Memory B cell (primary cell): ENCODE data around the gene SHROOM2.

Experiments
- ATAC-seq: fragments of 150-1000 bp; cut with Tn5 transposase; 2 replicates; pipeline ENCODE4 v1.10.0; 2021; ENCODE audit warnings: low read depth, mild to moderate bottlenecking, moderate library complexity
- DNase-seq, 2 donors: peaks; one replicate each; pipeline ENCODE4 v3.0.0; 2022; ENCODE audit warnings: low spot score in 2 of 2
- H3K27ac Mint-ChIP-seq: one replicate; pipeline ENCODE4 v1.8.0; 2022; ENCODE audit warnings: mild to moderate bottlenecking, moderate library complexity, mixed read lengths
- H3K27me3 Mint-ChIP-seq: one replicate; pipeline ENCODE4 v1.8.0; 2022; ENCODE audit warnings: mixed read lengths
- H3K36me3 Mint-ChIP-seq: one replicate; pipeline ENCODE4 v1.8.0; 2022; ENCODE audit warnings: mild to moderate bottlenecking, mixed read lengths
- H3K4me1 Mint-ChIP-seq: one replicate; pipeline ENCODE4 v1.8.0; 2022; ENCODE audit warnings: mixed read lengths
- H3K4me3 Mint-ChIP-seq: one replicate; pipeline ENCODE4 v1.8.0; 2022; ENCODE audit warnings: mild to moderate bottlenecking, moderate library complexity, mixed read lengths
- H3K9me3 Mint-ChIP-seq: one replicate; pipeline ENCODE4 v1.8.0; 2022; ENCODE audit warnings: mixed read lengths

SHROOM2 gene

DNA sequence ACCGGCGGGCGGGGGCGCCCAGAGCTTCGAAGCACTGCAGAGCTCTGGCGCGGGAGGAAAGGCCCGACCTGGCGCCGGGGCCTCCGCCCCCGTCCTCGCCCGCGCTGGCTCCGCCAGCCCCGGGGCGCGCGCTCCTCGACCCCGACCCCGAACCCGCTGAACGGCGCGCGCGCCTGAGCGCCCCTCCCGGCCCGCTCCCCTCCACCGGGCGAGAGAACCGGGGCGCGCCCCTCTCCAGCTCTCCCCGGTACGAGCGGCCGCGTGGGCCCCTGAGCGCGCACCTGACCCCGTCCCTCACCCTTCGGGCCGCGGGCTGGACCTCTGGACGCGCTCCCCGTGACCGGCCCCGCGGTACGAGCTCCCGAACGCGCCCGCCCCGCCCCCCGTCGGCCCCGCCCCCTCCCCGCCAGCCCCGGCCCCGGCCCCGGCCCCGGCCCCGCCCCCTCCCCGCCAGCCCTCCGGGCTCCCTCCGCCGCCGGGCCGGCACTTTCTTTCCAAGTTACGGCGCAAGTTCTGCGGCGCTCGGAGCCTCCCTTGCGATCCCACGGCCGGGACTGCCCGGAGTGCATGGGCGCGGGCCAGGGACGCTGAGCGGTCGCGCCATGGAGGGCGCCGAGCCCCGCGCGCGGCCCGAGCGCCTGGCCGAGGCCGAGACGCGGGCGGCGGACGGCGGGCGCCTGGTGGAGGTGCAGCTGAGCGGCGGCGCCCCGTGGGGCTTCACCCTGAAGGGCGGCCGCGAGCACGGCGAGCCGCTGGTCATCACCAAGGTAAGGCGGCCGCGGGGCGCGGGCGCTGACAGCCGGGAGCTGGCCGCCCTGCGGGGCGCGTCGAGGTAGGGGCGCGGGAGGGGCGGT is at the start of gene SHROOM2:
Gene SHROOM2, plus strand, starts transcription at position 486 of the 854 bp plus-strand sequence. Its CDS starts 117 bp downstream, at position 603.
- no peaks in the 10 kb centered on the region for H3K27me3 Mint-ChIP-seq

DNA sequence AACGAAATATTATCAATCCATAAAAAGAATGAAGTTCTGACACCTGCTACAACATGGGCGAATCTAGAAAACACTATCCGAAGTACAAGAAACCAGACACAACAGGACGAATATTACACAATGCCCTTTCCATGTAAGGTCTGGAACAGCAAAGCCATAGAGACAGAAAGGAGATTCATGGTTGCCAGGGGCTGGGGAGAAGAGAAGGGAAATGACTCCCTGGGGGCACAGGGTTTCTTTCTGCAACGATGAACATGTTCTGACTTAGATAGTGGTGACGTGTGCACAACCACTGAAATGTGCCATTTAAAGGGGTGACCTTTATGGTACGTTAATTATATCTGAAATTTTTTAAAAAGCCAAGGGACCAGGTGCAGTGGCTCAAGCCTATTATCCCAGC is 48.9 kb upstream of the SHROOM2 start:
- Mint-ChIP-seq H3K9me3 (peaks cover 3% of the 10 kb centered on the region), H3K4me3 (no peak overlapping the region), H3K4me1 (no peaks in the 10 kb centered on the region), H3K27me3 (peaks cover 3% of the 10 kb centered on the region), H3K27ac (no peak overlapping the region), H3K36me3 (no peaks in the 10 kb centered on the region)
- no peak for ATAC-seq
- no peak for DNase-seq

More for the DNA sequence above, at the start of gene SHROOM2:
- Mint-ChIP-seq H3K4me1 (no peaks in the 10 kb centered on the region), H3K27ac (no peak within 1 kb of the TSS), H3K9me3 (no peaks in the 10 kb centered on the region), H3K36me3 (no peaks in the 10 kb centered on the region), H3K4me3 (peak within 1 kb of the TSS; percentile 51)
- ATAC-seq: no peak
- DNase-seq: no peak

DNA sequence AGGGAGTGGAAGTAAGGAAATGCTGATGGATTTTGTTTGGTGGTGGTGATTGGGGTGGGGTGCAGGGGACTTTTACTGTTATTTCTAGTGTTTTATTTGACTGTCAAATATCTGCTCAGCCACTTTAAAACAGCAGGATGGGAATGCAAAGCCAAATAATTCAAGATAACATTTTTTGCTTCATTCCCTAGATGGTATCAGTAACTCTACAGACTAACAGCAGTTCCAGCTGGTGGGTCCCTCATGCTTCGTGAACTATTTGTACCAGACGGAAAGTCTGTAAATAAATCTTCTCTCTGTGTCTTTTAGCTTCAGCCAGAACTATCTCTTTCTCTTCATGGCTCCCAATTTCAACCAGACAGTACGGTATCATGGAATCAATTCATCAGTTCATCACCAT is 48.1 kb upstream of the SHROOM2 start:
- H3K27me3 Mint-ChIP-seq: peaks cover 3% of the 10 kb centered on the region
- H3K4me1 Mint-ChIP-seq: no peaks in the 10 kb centered on the region
- H3K27ac Mint-ChIP-seq: no peak overlapping the region
- no peak for ATAC-seq
- DNase-seq: no peak
- no peaks in the 10 kb centered on the region for H3K36me3 Mint-ChIP-seq
- H3K9me3 Mint-ChIP-seq: peaks cover 3% of the 10 kb centered on the region
- H3K4me3 Mint-ChIP-seq: no peak overlapping the region

DNA sequence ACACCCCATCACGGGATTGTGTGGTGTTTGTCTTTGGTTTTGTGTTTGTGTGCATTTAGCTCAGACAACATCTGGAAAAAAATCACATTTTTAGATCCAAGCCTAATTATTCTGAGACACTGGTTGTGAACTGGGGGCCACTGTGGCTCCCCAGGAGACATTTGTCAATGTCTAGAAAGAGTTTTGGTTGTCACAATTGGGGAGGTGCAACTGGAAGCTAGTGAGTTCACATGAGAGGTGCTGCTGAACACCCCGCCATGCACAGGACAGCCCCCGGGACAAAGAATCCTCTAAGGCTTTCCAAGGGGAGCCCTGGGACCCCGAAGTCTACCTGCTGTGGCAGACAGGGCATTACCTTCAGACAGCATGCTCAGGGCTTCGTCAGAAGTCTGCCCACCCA is 47.1 kb upstream of the SHROOM2 start:
- H3K27me3 Mint-ChIP-seq: peaks cover under 1% of the 10 kb centered on the region
- H3K36me3 Mint-ChIP-seq: no peaks in the 10 kb centered on the region
- no peak overlapping the region for H3K4me3 Mint-ChIP-seq
- H3K4me1 Mint-ChIP-seq: no peaks in the 10 kb centered on the region
- ATAC-seq (no peak), DNase-seq (no peak)
- peaks cover under 1% of the 10 kb centered on the region for H3K9me3 Mint-ChIP-seq
- no peak overlapping the region for H3K27ac Mint-ChIP-seq

GRCh38 chrX:9745417-9746115 is 40.7 kb upstream of the SHROOM2 start:
- H3K27ac Mint-ChIP-seq: no peak overlapping the region
- DNase-seq (no peak), ATAC-seq (no peak)
- H3K27me3 Mint-ChIP-seq: peaks cover 6% of the 10 kb centered on the region
- peaks cover 6% of the 10 kb centered on the region for H3K36me3 Mint-ChIP-seq
- peak overlapping the region; percentile 57 for H3K4me3 Mint-ChIP-seq
- H3K9me3 Mint-ChIP-seq: peaks cover 4% of the 10 kb centered on the region
- H3K4me1 Mint-ChIP-seq: peaks cover 10% of the 10 kb centered on the region

DNA sequence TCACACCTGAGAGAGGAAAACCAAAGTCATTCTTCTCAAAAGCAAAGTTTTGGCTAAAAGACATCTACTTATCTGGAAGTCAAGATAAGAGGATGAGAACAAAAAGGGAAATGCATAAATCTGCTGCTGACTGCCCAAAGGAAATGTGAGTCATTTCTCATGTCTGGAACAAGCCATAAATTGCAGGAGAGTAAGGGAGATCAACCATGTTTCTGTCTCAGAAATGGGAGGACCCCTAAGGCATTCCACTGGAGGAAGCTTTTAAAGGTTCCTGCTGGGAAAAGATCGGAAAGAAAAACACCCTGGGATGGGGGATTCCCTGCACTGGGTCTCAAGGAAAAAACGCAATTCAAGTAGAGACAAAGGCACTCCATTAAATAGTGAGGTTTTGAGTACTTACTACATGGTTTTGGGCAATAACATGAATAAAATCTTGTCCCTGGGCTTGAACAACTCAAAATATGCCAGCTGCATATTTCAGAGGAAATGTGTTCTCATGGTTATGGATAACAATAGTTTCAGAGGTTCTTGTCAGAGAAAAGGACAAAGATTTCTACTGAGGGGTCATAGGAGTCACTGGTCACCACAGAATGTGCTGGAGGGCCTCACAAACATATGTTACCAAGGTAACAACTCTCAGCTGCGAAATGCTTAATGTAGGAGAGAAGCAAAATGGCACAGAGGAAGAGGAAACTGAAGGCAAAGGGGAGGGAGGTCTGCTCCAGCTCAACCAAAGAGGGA is 39.9 kb upstream of the SHROOM2 start:
- no peak for ATAC-seq
- no peak for DNase-seq
- no peak overlapping the region for H3K27ac Mint-ChIP-seq
- peaks cover 6% of the 10 kb centered on the region for H3K36me3 Mint-ChIP-seq
- H3K27me3 Mint-ChIP-seq: peaks cover 7% of the 10 kb centered on the region
- H3K4me3 Mint-ChIP-seq: no peak overlapping the region
- H3K9me3 Mint-ChIP-seq: peaks cover 4% of the 10 kb centered on the region
- peaks cover 10% of the 10 kb centered on the region for H3K4me1 Mint-ChIP-seq

DNA sequence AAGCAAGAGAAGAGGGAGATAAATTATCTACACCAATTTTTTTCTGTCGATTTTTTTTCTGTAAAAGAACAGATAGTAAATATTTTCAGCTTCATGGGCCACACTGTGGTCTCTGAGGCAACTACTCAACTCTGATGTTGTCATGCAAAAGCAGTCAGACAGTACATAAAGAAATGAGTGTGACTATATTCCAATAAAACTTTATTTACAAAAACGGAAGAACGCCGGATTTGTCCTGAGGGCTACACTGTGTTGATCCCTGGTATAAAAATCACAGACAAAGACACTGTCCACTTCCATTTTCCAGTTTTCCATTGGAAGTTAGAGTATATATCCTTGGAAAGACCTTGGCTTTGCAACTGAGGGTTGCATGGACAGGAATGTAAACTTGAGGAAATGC is 38.6 kb upstream of the SHROOM2 start:
- H3K9me3 Mint-ChIP-seq: peaks cover 4% of the 10 kb centered on the region
- H3K27ac Mint-ChIP-seq: no peak overlapping the region
- no peak for ATAC-seq
- no peak overlapping the region for H3K4me3 Mint-ChIP-seq
- peaks cover 10% of the 10 kb centered on the region for H3K4me1 Mint-ChIP-seq
- peaks cover 7% of the 10 kb centered on the region for H3K27me3 Mint-ChIP-seq
- H3K36me3 Mint-ChIP-seq: peaks cover 6% of the 10 kb centered on the region
- no peak for DNase-seq

- Mint-ChIP-seq H3K27ac (no peak overlapping the region), H3K4me1 (peaks cover 10% of the 10 kb centered on the region), H3K4me3 (no peak overlapping the region), H3K9me3 (peaks cover 4% of the 10 kb centered on the region), H3K36me3 (peaks cover 6% of the 10 kb centered on the region), H3K27me3 (peaks cover 7% of the 10 kb centered on the region)
- ATAC-seq (no peak), DNase-seq (no peak)
Observed at GRCh38 chrX:9749146-9749692, 37.0 kb upstream of the SHROOM2 start.

GRCh38 chrX:9757366-9757765 is 28.9 kb upstream of the SHROOM2 start:
- Mint-ChIP-seq H3K27ac (no peak overlapping the region), H3K4me3 (no peak overlapping the region), H3K36me3 (no peaks in the 10 kb centered on the region), H3K9me3 (no peaks in the 10 kb centered on the region), H3K27me3 (peaks cover 7% of the 10 kb centered on the region), H3K4me1 (no peaks in the 10 kb centered on the region)
- ATAC-seq: no peak
- no peak for DNase-seq

- peaks cover 8% of the 10 kb centered on the region for H3K27me3 Mint-ChIP-seq
- H3K4me1 Mint-ChIP-seq: no peaks in the 10 kb centered on the region
- H3K4me3 Mint-ChIP-seq: no peak overlapping the region
- H3K9me3 Mint-ChIP-seq: no peaks in the 10 kb centered on the region
- DNase-seq: no peak
- H3K36me3 Mint-ChIP-seq: no peaks in the 10 kb centered on the region
- ATAC-seq: no peak
- no peak overlapping the region for H3K27ac Mint-ChIP-seq
Observed at GRCh38 chrX:9758021-9758638, 28.1 kb upstream of the SHROOM2 start.

GRCh38 chrX:9759337-9759736 is 26.9 kb upstream of the SHROOM2 start:
- no peaks in the 10 kb centered on the region for H3K36me3 Mint-ChIP-seq

DNA sequence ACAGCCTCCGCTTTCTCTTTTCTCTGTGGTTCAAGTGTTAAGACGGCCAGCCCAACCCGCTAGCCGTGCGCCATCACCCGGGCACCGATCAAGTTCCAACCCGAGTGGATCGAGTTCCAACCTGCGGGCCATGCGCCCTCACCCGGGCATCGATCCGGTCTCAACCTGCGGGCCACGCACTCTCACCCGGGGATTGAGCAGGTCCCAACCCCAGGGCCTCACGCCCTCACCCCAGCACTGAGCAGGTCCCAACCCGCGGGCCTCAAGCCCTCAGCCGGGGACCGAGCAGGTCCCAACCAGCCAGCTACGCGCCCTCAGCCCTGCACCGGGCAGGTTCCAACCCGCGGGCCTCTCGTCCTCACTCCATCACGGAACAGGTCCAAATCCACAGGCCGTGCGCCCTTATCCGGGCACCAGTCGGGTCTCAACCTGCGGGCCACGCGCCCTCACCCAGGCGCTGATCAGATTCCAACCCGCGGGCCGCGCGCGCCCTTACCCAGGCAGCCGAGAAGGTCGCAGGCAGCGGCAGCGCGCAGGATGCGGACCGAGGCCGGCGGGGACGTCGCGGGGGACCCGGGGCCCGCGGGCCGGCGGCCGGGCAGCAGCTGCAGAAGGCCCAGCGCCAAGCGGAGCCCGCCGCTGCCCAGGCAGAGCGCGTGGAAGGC is 21.0 kb upstream of the SHROOM2 start:
- ATAC-seq: no peak
- no peaks in the 10 kb centered on the region for H3K9me3 Mint-ChIP-seq
- DNase-seq: no peak
- H3K4me1 Mint-ChIP-seq: no peaks in the 10 kb centered on the region
- no peaks in the 10 kb centered on the region for H3K36me3 Mint-ChIP-seq
- H3K4me3 Mint-ChIP-seq: no peak overlapping the region
- H3K27ac Mint-ChIP-seq: no peak overlapping the region
- H3K27me3 Mint-ChIP-seq: peaks cover 15% of the 10 kb centered on the region

More at GRCh38 chrX:9759337-9759736, 26.9 kb upstream of the SHROOM2 start:
- Mint-ChIP-seq H3K9me3 (no peaks in the 10 kb centered on the region), H3K27ac (no peak overlapping the region), H3K27me3 (peaks cover 10% of the 10 kb centered on the region), H3K4me3 (no peak overlapping the region), H3K4me1 (no peaks in the 10 kb centered on the region)
- no peak for ATAC-seq
- DNase-seq: no peak

DNA sequence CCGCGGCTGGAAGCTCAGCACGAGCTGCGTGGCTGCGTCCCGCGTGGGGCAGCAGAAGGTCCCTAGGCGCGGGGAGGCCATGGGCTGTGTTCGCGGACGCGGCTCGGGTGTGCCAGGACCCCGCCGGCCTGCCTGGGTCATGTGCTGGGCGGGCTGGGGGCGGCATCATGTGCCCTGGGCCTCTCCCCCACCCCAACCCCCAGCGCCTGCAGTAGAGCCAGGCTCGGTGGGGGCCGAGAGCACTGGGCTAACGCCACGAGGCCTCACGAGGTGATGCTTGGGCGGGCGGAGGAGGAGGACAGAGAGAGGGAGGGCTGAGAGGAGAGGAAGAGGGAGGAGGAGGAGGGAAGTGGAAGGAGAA is 20.5 kb upstream of the SHROOM2 start, which contains the start of gene GPR143:
Gene GPR143, minus strand, starts transcription at position 111 of the 361 bp plus-strand sequence. Its CDS starts 30 bp downstream, at position 81.
- Mint-ChIP-seq H3K36me3 (no peaks in the 10 kb centered on the region), H3K4me1 (no peaks in the 10 kb centered on the region), H3K4me3 (no peak within 1 kb of the TSS), H3K9me3 (no peaks in the 10 kb centered on the region), H3K27ac (no peak within 1 kb of the TSS), H3K27me3 (peaks cover 11% of the 10 kb centered on the region)
- DNase-seq: no peak
- ATAC-seq: no peak
